Motor neuron (in vitro differentiated cells): Measurements from ENCODE around the gene SURF2. TPM values are rescaled to one million over a fixed set of nuclear protein-coding genes. Genes with fewer than 3 reads are reported as not detected.

Source experiments
- ATAC-seq, 8 experiments: fragments of 200-7000 bp; cut with Tn5 transposase; replicated peaks in 6 of 8; 2 replicates each; pipeline ENCODE4 v1.8.0; 2021; ENCODE audit warnings: mild to moderate bottlenecking in 8 of 8, moderate library complexity in 8 of 8
- H3K27ac ChIP-seq, 2 donors: fragments of 250-450 bp; sonication (Bioruptor Pico); 2 replicates each; pipeline ENCODE4 v1.9.0; 2021; ENCODE audit warnings: antibody characterized with exemption in 2 of 2, mild to moderate bottlenecking in 2 of 2, moderate library complexity in 1 of 2
- H3K4me1 ChIP-seq, 2 donors: fragments of 250-450 bp; sonication (Bioruptor Pico); replicated peaks in 1 of 2; 2 replicates each; pipeline ENCODE4 v1.6.1; 2021; ENCODE audit warnings: antibody characterized with exemption in 2 of 2, mild to moderate bottlenecking in 2 of 2, moderate library complexity in 1 of 2
- H3K4me3 ChIP-seq, 5 donors: fragments of 250-450 bp; sonication (Bioruptor Pico); 2 replicates each; pipeline ENCODE4 v1.9.0; 2021; ENCODE audit warnings: antibody characterized with exemption in 5 of 5, mild to moderate bottlenecking in 5 of 5, moderate library complexity in 4 of 5
- WGBS, 10 experiments: fragments of 450-650 bp; shearing (Covaris generic); methylation state at CpG; one replicate each; pipeline ENCODE4 v1.0.0; 2022; 5-methylcytosine and 5-hydroxymethylcytosine counted together
- in situ Hi-C, 9 experiments: fragments of 400-800 bp; cut with MboI; loops; one replicate each; pipeline ENCODE4 v1.15.0; 2021; ENCODE audit warnings: low sequenced_read_pairs in 9 of 9, low pct_unique_long_range_greater_than_20kb in 2 of 9; ENCODE audit not compliant: unreplicated experiment in 9 of 9
- total RNA-seq, 8 experiments: library from RNA; unstranded; fragments of 300-600 nt; gene quantifications; 2 replicates each; pipeline versions ENCODE4 v1.2.3 to v1.2.4, GENCODE V29; 2022

Gene SURF2
- total RNA-seq, 8 experiments from 2014 or later, result 20.3 to 43.4 (median 27.5) TPM

GRCh38 chr9:133340916-133341315, 15.4 kb upstream of the SURF2 start:
- no peak for ATAC-seq
- 75 to 94% (median 91%) methylated on average over 2 to 5 of the region's 13 CpGs; no CpG with 5 or more reads in 4 of the 10 experiments for WGBS, 10 experiments
- H3K27ac ChIP-seq, result no peak overlapping the region
- in situ Hi-C loops, result loop anchor here in 2 of 9 experiments (25.0 kb wide), 1 partner anchor 154 kb away; no protein-coding TSS in a partner anchor
- peaks cover 3 to 5% of the 10 kb centered on the region in 2 donors for H3K4me1 ChIP-seq
- H3K4me3 ChIP-seq, result no peak overlapping the region

DNA sequence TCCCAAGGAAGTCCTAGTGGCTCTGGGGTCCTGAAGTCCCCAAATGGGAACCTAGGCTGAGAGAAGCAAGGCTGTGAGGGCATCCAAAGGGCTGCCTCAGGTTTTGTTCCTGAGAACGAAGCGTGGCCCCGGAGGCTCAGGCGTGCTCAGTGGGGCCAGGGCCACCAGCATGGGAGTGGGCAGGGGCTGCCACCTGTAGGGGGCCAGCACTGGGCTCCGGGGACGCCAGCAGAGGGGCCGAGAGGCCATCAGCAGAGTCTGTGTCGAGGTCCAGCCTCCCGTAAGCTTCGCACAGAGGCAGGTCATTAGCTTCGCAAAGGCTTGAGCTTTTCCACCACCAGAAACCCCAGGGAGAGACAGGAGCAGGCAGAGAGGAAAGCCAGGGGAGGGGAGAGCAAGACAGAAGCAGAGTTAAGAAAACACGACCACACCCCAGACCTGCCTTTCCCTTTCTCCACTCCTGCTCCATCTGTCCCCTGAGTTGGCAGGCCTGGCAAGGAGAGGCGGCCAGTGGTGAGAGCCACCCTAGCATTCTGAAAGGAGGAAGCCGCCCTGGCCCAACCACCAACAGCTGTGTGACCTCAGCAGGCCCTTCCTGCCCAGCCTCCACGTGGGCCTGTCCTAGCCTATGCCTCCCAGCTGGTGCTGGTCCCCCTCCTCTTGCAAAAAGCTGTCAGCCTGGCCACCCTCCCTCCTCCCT, 14.8 kb upstream of the SURF2 start:
- WGBS, 10 experiments, result 67 to 100% (median 100%) methylated on average over 1 to 3 of the region's 15 CpGs; no CpG with 5 or more reads in 4 of the 10 experiments
- ATAC-seq, result peak in 3 of 8 experiments; percentile 18 to 61 (median 30)
- peaks cover 4 to 9% of the 10 kb centered on the region in 2 donors for H3K4me1 ChIP-seq
- in situ Hi-C loops, result loop anchor here in 2 of 9 experiments (25.0 kb wide), 1 partner anchor 154 kb away; no protein-coding TSS in a partner anchor
- H3K4me3 ChIP-seq, result no peak overlapping the region
- no peak overlapping the region for H3K27ac ChIP-seq

DNA sequence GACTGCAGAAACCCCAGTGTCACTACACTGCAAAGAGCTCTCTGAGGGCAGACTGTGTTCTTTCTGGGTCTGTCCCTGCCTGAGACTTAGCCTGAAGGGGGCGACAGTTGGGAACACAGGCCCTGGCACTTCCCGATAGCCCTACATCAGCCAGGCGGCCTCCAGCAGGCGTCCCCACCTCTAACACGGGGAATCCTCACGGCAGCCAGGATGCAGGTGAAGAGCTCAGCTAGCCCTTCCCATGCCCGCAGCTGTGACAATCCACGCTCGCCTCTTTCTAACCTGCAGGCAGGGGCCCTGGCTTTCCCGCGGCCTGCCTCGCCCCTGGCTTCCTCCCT, 14.3 kb upstream of the SURF2 start:
- H3K4me3 ChIP-seq, result no peak overlapping the region
- H3K4me1 ChIP-seq, result peaks cover 5 to 8% of the 10 kb centered on the region in 2 donors
- in situ Hi-C loops, result loop anchor here in 2 of 9 experiments (25.0 kb wide), 1 partner anchor 155 kb away; no protein-coding TSS in a partner anchor
- peak in 3 of 8 experiments; percentile 15 to 30 (median 28) for ATAC-seq
- H3K27ac ChIP-seq, result no peak overlapping the region
- WGBS, 10 experiments, result 80% methylated on average over 1 to 3 of the region's 12 CpGs; no CpG with 5 or more reads in 8 of the 10 experiments

GRCh38 chr9:133342570-133342969, 13.8 kb upstream of the SURF2 start:
- in situ Hi-C loops, result loop anchor here in 2 of 9 experiments (25.0 kb wide), 1 partner anchor 155 kb away; no protein-coding TSS in a partner anchor
- 67 to 100% (median 85%) methylated on average over 1 to 8 of the region's 11 CpGs; no CpG with 5 or more reads in 5 of the 10 experiments for WGBS, 10 experiments
- Histone ChIP-seq H3K4me1 (peaks cover 5 to 8% of the 10 kb centered on the region in 2 donors), H3K4me3 (no peak overlapping the region), H3K27ac (no peak overlapping the region)
- no peak for ATAC-seq

- no peak overlapping the region for H3K4me3 ChIP-seq
- no peak for ATAC-seq
- in situ Hi-C loops, result loop anchor here in 2 of 9 experiments (25.0 kb wide), 1 partner anchor 157 kb away; no protein-coding TSS in a partner anchor
- 96 to 100% methylated on average over 1 to 16 of the region's 19 CpGs; no CpG with 5 or more reads in 8 of the 10 experiments for WGBS, 10 experiments
- peaks cover 5 to 10% of the 10 kb centered on the region in 2 donors for H3K4me1 ChIP-seq
- no peak overlapping the region for H3K27ac ChIP-seq
Measured at GRCh38 chr9:133344071-133344470, 12.3 kb upstream of the SURF2 start.

- Histone ChIP-seq H3K27ac (no peak overlapping the region), H3K4me1 (peaks cover 9 to 18% of the 10 kb centered on the region in 2 donors), H3K4me3 (no peak overlapping the region)
- WGBS, 10 experiments, result 60 to 100% (median 96%) methylated on average over 1 to 2 of the region's 12 CpGs; no CpG with 5 or more reads in 6 of the 10 experiments
- no peak for ATAC-seq
- in situ Hi-C loops, result loop anchor here in 2 of 9 experiments (25.0 kb wide), 1 partner anchor 158 kb away; no protein-coding TSS in a partner anchor
Measured at GRCh38 chr9:133344979-133345378, 11.4 kb upstream of the SURF2 start.

DNA sequence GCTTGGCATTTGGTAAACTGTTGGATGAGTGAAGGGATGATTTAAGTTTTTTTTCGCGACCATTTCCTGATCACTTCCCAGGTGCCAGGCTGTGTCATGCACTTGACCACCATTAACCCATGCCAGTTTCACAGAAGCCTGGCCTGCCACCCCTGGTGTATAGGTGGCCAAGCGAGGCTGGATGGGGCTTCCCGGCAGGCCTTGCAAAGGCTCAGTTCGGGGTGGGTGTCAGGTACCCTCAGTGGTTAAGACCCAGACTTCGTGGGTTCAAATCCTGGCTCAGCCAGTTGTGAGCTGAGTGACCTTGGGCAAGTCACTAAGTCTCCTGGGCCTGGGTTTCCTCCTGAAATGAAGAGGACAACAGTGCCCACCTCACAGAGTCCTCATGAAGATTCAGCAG, 10.8 kb upstream of the SURF2 start:
- ATAC-seq, result no peak
- WGBS, 10 experiments, result 60 to 100% (median 92%) methylated on average over 1 to 4 of the region's 6 CpGs; no CpG with 5 or more reads in 5 of the 10 experiments
- Histone ChIP-seq H3K27ac (no peak overlapping the region), H3K4me3 (no peak overlapping the region), H3K4me1 (peaks cover 9 to 18% of the 10 kb centered on the region in 2 donors)
- in situ Hi-C loops, result loop anchor here in 2 of 9 experiments (25.0 kb wide), 1 partner anchor 158 kb away; no protein-coding TSS in a partner anchor

DNA sequence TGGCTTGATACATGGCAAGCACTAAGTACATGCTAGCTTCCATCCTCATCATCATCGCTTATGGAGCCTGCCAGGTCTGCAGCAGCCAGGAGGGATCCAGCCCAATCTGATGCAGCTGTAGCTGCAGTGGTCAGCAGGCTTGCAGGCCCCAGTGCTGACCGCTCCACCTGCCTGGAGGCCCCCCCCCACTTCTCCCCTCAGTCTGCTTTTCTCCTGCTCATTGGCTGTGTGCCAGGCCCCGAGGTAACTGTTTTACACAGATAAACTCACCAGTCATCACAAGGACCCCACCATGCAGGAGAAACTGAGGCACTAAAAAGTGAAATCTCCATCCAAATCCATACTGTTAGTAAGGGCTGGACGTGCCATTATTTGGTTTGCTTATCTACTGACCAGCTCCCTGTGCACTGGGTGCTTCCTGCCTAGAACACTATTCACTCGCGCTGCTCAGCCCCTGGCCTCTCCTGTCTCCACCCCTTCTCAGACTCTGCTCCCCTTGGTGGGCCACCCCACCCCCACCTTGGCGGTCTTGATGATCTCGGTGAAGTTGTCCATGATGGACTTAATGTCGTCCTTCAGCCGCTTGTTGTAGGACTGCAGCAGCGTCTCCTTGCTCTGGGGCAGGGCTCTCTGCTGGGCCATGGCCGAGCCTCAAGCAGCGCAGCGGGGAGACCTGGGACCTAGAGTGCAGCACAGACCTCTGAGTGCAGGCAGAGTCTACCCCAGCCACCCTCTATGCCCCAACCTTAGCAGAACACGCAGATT, 10.1 kb upstream of the SURF2 start:
- 32 to 96% (median 60%) methylated on average over 1 to 8 of the region's 15 CpGs; no CpG with 5 or more reads in 4 of the 10 experiments for WGBS, 10 experiments
- in situ Hi-C loops, result loop anchor here in 2 of 9 experiments (25.0 kb wide), 1 partner anchor 159 kb away; no protein-coding TSS in a partner anchor
- H3K27ac ChIP-seq, result no peak overlapping the region

GRCh38 chr9:133347515-133347984, 8.8 kb upstream of the SURF2 start:
- in situ Hi-C loops, result loop anchor here in 2 of 9 experiments (25.0 kb wide), 1 partner anchor 160 kb away; no protein-coding TSS in a partner anchor
- peak; percentile 50 to 65 (median 60) for ATAC-seq
- Histone ChIP-seq H3K27ac (peak overlapping the region; percentile 90 to 96), H3K4me1 (peaks cover 9 to 18% of the 10 kb centered on the region in 2 donors), H3K4me3 (peak overlapping the region; percentile 67 to 97 (median 92))
- WGBS, 10 experiments, result 0 to 4% methylated on average over 1 to 10 of the region's 41 CpGs; no CpG with 5 or more reads in 8 of the 10 experiments

More for the DNA sequence above, 10.1 kb upstream of the SURF2 start:
- Histone ChIP-seq H3K4me1 (peaks cover 9 to 18% of the 10 kb centered on the region in 2 donors), H3K4me3 (peak overlapping the region; percentile 67 to 97 (median 92))
- ATAC-seq, result no peak

DNA sequence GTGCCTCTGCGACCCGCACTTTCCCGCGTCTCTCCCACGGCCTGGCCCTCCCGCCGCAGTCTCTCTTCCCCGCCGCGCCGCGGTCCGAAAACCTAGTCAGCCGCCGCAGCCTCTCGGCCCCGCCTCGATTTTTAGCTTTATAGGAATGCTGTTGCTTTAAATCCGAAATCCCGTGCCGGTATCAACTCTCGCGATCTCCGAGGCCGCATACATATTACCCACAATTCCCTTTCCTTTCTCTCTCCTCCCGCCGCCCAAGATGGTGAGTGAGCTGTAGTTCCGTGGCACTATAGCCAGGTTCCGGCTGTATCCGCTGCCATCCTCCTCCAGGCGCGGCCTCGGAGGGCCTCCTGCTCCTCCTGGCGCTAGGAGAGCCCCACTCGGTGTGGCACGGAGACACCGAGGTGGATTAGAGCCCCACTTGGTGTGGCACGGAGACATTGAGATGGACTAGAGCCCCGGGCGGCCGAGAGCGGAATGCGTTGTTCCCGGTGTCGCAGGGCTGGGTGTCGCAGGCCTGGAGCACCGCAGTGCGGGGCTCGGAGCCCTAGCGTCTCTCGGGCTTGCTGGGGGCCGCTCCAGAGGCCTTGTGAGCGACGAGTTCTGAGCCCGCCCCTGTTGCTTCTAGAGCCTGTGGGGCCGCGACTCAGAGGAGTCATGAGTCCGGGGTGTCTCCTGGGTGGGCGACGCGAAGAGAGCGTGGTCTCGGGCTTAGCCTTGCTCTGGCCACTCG, 8.2 kb upstream of the SURF2 start, which contains the start of the genes MED22 and RPL7A:
MED22 (minus strand) TSS at position 147 of the 733 bp plus-strand sequence. CDS start 1,469 bp downstream, outside the sequence.
RPL7A (plus strand) TSS at position 234 of the 733 bp plus-strand sequence; CDS start at position 260, 26 bp downstream.
- 0 to 3% (median 0%) methylated on average over 1 to 20 of the region's 64 CpGs; no CpG with 5 or more reads in 4 of the 10 experiments for WGBS, 10 experiments
- Histone ChIP-seq H3K4me3 (peak within 1 kb of the TSS; percentile 67 to 97 (median 92)), H3K4me1 (peaks cover 9 to 18% of the 10 kb centered on the region in 2 donors), H3K27ac (peak within 1 kb of the TSS; percentile 90 to 96)
- ATAC-seq, result peak; percentile 62 to 86 (median 80)
- in situ Hi-C loops, result loop anchor here in 2 of 9 experiments (25.0 kb wide), 1 partner anchor 161 kb away; no protein-coding TSS in a partner anchor

DNA sequence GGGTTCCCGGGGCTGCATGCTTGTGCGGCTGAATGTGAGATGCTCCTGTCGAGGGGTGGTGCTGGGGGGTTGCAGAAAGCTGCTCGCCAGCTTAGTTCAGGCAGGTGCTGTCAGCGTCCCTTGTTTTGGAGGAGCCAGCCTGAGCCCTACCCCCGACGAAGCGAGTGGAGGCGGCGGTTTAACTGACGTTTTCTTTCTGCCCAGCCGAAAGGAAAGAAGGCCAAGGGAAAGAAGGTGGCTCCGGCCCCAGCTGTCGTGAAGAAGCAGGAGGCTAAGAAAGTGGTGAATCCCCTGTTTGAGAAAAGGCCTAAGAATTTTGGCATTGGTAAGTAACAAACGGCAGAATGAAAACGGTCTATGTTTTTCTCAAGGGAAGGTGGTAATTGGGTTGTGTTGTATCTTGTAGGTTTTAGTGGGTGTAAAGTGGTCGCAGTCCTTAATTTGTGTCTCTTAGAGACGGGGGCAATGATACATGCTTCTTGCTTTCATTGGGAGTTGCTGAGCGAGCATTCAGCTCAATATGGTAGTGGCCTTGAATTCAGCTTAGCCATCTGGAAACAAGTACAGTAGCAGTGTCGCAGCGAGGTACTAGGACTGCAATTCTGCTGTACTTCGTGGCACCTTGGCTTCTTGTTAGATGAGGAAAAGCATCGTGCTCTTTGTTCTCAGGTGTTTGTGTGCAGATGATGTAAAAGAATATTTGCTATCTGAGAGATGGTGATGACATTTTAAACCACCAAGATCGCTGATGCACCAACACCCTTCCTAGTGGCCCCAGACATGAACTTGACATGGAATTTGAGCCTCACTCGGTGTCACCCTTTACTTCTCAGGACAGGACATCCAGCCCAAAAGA, 7.4 kb upstream of the SURF2 start:
- in situ Hi-C loops, result loop anchor here in 2 of 9 experiments (25.0 kb wide), 1 partner anchor 162 kb away; no protein-coding TSS in a partner anchor
- H3K27ac ChIP-seq, result peak overlapping the region; percentile 90 to 96
- peaks cover 9 to 18% of the 10 kb centered on the region in 2 donors for H3K4me1 ChIP-seq
- 0 to 45% (median 2%) methylated on average over 1 to 14 of the region's 25 CpGs; no CpG with 5 or more reads in 2 of the 10 experiments for WGBS, 10 experiments
- peak overlapping the region; percentile 67 to 97 (median 92) for H3K4me3 ChIP-seq
- no peak for ATAC-seq
